ENCODE results near the gene POU2F1. TPM values are rescaled to one million over a fixed set of nuclear protein-coding genes. Genes with fewer than 3 reads are reported as not detected.

POU2F1 gene
- total and polyA plus RNA-seq, 4 experiments from 2014 or later = 5.7 to 22.9 (median 14.4) TPM

DNA sequence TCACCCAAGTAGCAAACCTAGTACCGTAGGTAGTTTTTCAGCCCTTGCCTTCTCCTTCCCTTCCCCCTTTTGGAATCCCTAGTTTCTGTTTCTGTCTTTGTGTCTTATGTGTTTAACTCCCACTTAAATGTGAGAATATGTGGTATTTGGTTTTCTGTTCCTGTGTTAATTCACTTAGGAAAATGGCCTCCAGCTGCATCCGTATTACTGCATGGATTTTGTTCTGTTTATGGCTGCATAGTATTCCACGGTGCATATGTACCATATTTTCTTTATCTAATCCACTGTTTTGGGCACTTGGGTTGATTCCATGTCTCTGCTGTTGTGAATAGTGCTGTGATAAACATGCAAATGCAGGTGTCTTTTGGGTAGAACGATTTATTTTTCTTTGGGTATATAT is 138.6 kb downstream of the POU2F1 start:
- intact Hi-C loops (cut with micrococcal nuclease) = no loop called here

GRCh38 chr1:167360120-167360519 is 139.4 kb downstream of the POU2F1 start:
- Histone ChIP-seq H3K4me3 (ENCODE audit: low read length in 2 of 2) (no peak overlapping the region), H3K27me3 (ENCODE audit: insufficient read depth, low read length) (no peaks in the 10 kb centered on the region), H3K4me1 (ENCODE audit: insufficient read depth, low read length) (no peaks in the 10 kb centered on the region), H3K9me3 (ENCODE audit: control insufficient read depth in 1 of 2, low read length in 2 of 2) (no peaks in the 10 kb centered on the region), H3K36me3 (ENCODE audit: insufficient read depth, low read length) (no peaks in the 10 kb centered on the region), H3K27ac (ENCODE audit: low read depth, low read length) (no peak overlapping the region)
- Mint-ChIP-seq H3K9me3 (peaks cover 0 to 5% (median 0%) of the 10 kb centered on the region in 8 donors), H3K36me3 (peaks cover 2 to 4% of the 10 kb centered on the region in 2 donors), H3K4me1 (peaks cover 0 to 5% (median 2%) of the 10 kb centered on the region in 4 donors), H3K4me3 (no peak overlapping the region), H3K27ac (no peak overlapping the region), H3K27me3 (no peaks in the 10 kb centered on the region)
- no peak for DNase-seq
- ChIA-PET POLR2A (ENCODE audit: partially characterized antibody) (no interaction called here), CTCF (ENCODE audit: partially characterized antibody) (no interaction called here)
- intact Hi-C loops (cut with micrococcal nuclease) = no loop called here

More for the DNA sequence above, 138.6 kb downstream of the POU2F1 start:
- ChIA-PET CTCF (ENCODE audit: partially characterized antibody) (no interaction called here), POLR2A (ENCODE audit: partially characterized antibody) (no interaction called here)
- Histone ChIP-seq H3K36me3 (ENCODE audit: insufficient read depth, low read length) (no peaks in the 10 kb centered on the region), H3K27ac (ENCODE audit: low read depth, low read length) (no peak overlapping the region), H3K27me3 (ENCODE audit: insufficient read depth, low read length) (no peaks in the 10 kb centered on the region), H3K9me3 (ENCODE audit: control insufficient read depth in 1 of 2, low read length in 2 of 2) (no peaks in the 10 kb centered on the region), H3K4me1 (ENCODE audit: insufficient read depth, low read length) (no peaks in the 10 kb centered on the region), H3K4me3 (ENCODE audit: low read length in 2 of 2) (no peak overlapping the region)
- Mint-ChIP-seq H3K4me3 (no peak overlapping the region), H3K4me1 (peaks cover 0 to 8% (median 3%) of the 10 kb centered on the region in 4 donors), H3K36me3 (peaks cover 2 to 4% of the 10 kb centered on the region in 2 donors), H3K27me3 (no peaks in the 10 kb centered on the region), H3K9me3 (peaks cover 0 to 5% (median 0%) of the 10 kb centered on the region in 8 donors), H3K27ac (no peak overlapping the region)
- no peak for DNase-seq

GRCh38 chr1:167362638-167363037 is 142.0 kb downstream of the POU2F1 start:
- no peaks in the 10 kb centered on the region for H3K27me3 Mint-ChIP-seq
- H3K4me1 Mint-ChIP-seq = peaks cover 0 to 7% (median 3%) of the 10 kb centered on the region in 4 donors
- H3K27ac Mint-ChIP-seq = peak overlapping the region in 1 of 7 donors; percentile 6
- Histone ChIP-seq H3K4me1 (ENCODE audit: insufficient read depth, low read length) (no peaks in the 10 kb centered on the region), H3K9me3 (ENCODE audit: control insufficient read depth in 1 of 2, low read length in 2 of 2) (no peaks in the 10 kb centered on the region), H3K36me3 (ENCODE audit: insufficient read depth, low read length) (peaks cover 5% of the 10 kb centered on the region), H3K27me3 (ENCODE audit: insufficient read depth, low read length) (no peaks in the 10 kb centered on the region), H3K4me3 (ENCODE audit: low read length in 2 of 2) (no peak overlapping the region), H3K27ac (ENCODE audit: low read depth, low read length) (no peak overlapping the region)
- DNase-seq = no peak
- peaks cover 0 to 5% (median 0%) of the 10 kb centered on the region in 8 donors for H3K9me3 Mint-ChIP-seq
- H3K4me3 Mint-ChIP-seq = no peak overlapping the region
- POLR2A ChIA-PET (ENCODE audit: partially characterized antibody) = no interaction called here
- intact Hi-C loops (cut with micrococcal nuclease) = no loop called here
- H3K36me3 Mint-ChIP-seq = peaks cover 16 to 20% of the 10 kb centered on the region in 2 donors
- CTCF ChIA-PET (ENCODE audit: partially characterized antibody) = no interaction called here

DNA sequence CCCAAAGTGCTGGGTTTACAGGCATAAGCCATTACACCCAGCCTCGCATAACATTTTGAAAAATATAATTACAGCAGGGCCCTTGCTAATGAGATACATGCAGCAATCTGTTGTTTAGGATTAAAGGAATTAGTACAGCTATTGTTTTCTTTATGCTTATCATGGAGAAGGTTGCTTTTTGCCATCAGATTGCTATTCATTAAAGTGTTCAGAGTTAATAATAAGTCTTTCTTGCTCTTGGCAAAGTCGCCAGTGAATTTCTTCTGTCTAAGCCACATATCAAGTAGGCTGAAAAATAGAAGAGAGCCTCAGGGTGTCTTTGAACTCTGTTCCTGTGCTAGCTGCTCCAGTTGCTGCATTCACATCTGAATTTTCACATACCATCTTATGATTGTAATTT is 144.1 kb downstream of the POU2F1 start:
- H3K36me3 Mint-ChIP-seq = peaks cover 13 to 20% of the 10 kb centered on the region in 2 donors
- Histone ChIP-seq H3K4me1 (ENCODE audit: insufficient read depth, low read length) (no peaks in the 10 kb centered on the region), H3K9me3 (ENCODE audit: control insufficient read depth in 1 of 2, low read length in 2 of 2) (no peaks in the 10 kb centered on the region), H3K4me3 (ENCODE audit: low read length in 2 of 2) (no peak overlapping the region), H3K27ac (ENCODE audit: low read depth, low read length) (no peak overlapping the region), H3K27me3 (ENCODE audit: insufficient read depth, low read length) (no peaks in the 10 kb centered on the region), H3K36me3 (ENCODE audit: insufficient read depth, low read length) (peaks cover 5% of the 10 kb centered on the region)
- no peak overlapping the region for H3K27ac Mint-ChIP-seq
- H3K4me1 Mint-ChIP-seq = peaks cover 0 to 6% (median 3%) of the 10 kb centered on the region in 4 donors
- ChIA-PET POLR2A (ENCODE audit: partially characterized antibody) (no interaction called here), CTCF (ENCODE audit: partially characterized antibody) (interaction anchor here (0.8 to 1.4 kb wide), 2 partner anchors 36 to 97 kb away, joined by 3 to 4 read pairs; no protein-coding TSS in a partner anchor)
- intact Hi-C loops (cut with micrococcal nuclease) = no loop called here
- no peaks in the 10 kb centered on the region for H3K27me3 Mint-ChIP-seq
- H3K4me3 Mint-ChIP-seq = no peak overlapping the region
- no peaks in the 10 kb centered on the region for H3K9me3 Mint-ChIP-seq
- no peak for DNase-seq

DNA sequence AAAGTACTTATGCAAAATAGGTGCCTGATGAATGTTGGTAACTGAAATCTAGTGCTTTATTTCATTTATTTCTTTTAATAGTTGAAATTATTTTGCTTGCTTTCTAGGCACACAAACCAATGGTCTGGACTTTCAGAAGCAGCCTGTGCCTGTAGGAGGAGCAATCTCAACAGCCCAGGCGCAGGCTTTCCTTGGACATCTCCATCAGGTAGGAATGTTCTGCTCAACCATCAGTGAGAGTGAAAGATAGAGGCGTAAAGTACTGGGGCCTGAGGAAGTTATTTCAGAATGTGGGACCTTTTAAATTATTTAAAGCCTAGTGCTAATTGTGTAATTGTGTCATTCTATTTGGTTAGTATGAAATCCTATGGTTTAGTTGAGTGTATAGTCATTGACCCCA is 144.7 kb downstream of the POU2F1 start:
- Mint-ChIP-seq H3K4me1 (peaks cover 0 to 6% (median 3%) of the 10 kb centered on the region in 4 donors), H3K36me3 (peaks cover 13 to 20% of the 10 kb centered on the region in 2 donors), H3K27me3 (no peaks in the 10 kb centered on the region), H3K4me3 (no peak overlapping the region), H3K27ac (peak overlapping the region in 1 of 7 donors; percentile 32), H3K9me3 (no peaks in the 10 kb centered on the region)
- no peak overlapping the region for H3K27ac ChIP-seq (ENCODE audit: low read depth, low read length)
- no peak overlapping the region for H3K4me3 ChIP-seq (ENCODE audit: low read length in 2 of 2)
- H3K36me3 ChIP-seq (ENCODE audit: insufficient read depth, low read length) = peaks cover 5% of the 10 kb centered on the region
- no peaks in the 10 kb centered on the region for H3K4me1 ChIP-seq (ENCODE audit: insufficient read depth, low read length)
- H3K27me3 ChIP-seq (ENCODE audit: insufficient read depth, low read length) = no peaks in the 10 kb centered on the region
- no peak for DNase-seq
- CTCF ChIA-PET (ENCODE audit: partially characterized antibody) = interaction anchor here (1.0 to 1.4 kb wide), 2 partner anchors 34 to 98 kb away, joined by 3 read pairs; no protein-coding TSS in a partner anchor
- intact Hi-C loops (cut with micrococcal nuclease) = no loop called here
- H3K9me3 ChIP-seq (ENCODE audit: control insufficient read depth in 1 of 2, low read length in 2 of 2) = no peaks in the 10 kb centered on the region
- POLR2A ChIA-PET (ENCODE audit: partially characterized antibody) = no interaction called here

- H3K36me3 ChIP-seq (ENCODE audit: insufficient read depth, low read length) = peaks cover 5% of the 10 kb centered on the region
- peaks cover 23 to 35% of the 10 kb centered on the region in 2 donors for H3K36me3 Mint-ChIP-seq
- no peak for DNase-seq
- intact Hi-C loops (cut with micrococcal nuclease) = no loop called here
- no peak overlapping the region for H3K27ac ChIP-seq (ENCODE audit: low read depth, low read length)
- H3K27me3 ChIP-seq (ENCODE audit: insufficient read depth, low read length) = no peaks in the 10 kb centered on the region
- H3K4me1 ChIP-seq (ENCODE audit: insufficient read depth, low read length) = no peaks in the 10 kb centered on the region
- ChIA-PET POLR2A (ENCODE audit: partially characterized antibody) (no interaction called here), CTCF (ENCODE audit: partially characterized antibody) (interaction anchor here (2.3 kb wide), 1 partner anchor 172 kb away, joined by 5 read pairs; no protein-coding TSS in a partner anchor)
- H3K4me3 Mint-ChIP-seq = no peak overlapping the region
- H3K4me1 Mint-ChIP-seq = peaks cover 0 to 4% (median 2%) of the 10 kb centered on the region in 4 donors
- no peaks in the 10 kb centered on the region for H3K9me3 Mint-ChIP-seq
- H3K27ac Mint-ChIP-seq = no peak overlapping the region
- H3K9me3 ChIP-seq (ENCODE audit: control insufficient read depth in 1 of 2, low read length in 2 of 2) = no peaks in the 10 kb centered on the region
- no peak overlapping the region for H3K4me3 ChIP-seq (ENCODE audit: low read length in 2 of 2)
- no peaks in the 10 kb centered on the region for H3K27me3 Mint-ChIP-seq
Observed at GRCh38 chr1:167367705-167368104, 147.0 kb downstream of the POU2F1 start.

- no peak overlapping the region for H3K4me3 ChIP-seq (ENCODE audit: low read length in 2 of 2)
- no peaks in the 10 kb centered on the region for H3K9me3 Mint-ChIP-seq
- H3K27ac ChIP-seq (ENCODE audit: low read depth, low read length) = no peak overlapping the region
- POLR2A ChIA-PET (ENCODE audit: partially characterized antibody) = no interaction called here
- H3K36me3 Mint-ChIP-seq = peaks cover 31 to 46% of the 10 kb centered on the region in 2 donors
- no peaks in the 10 kb centered on the region for H3K27me3 ChIP-seq (ENCODE audit: insufficient read depth, low read length)
- peaks cover 0 to 5% (median 2%) of the 10 kb centered on the region in 4 donors for H3K4me1 Mint-ChIP-seq
- DNase-seq = no peak
- H3K4me3 Mint-ChIP-seq = no peak overlapping the region
- H3K9me3 ChIP-seq (ENCODE audit: control insufficient read depth in 1 of 2, low read length in 2 of 2) = no peaks in the 10 kb centered on the region
- CTCF ChIA-PET (ENCODE audit: partially characterized antibody) = interaction anchor here (1.1 to 1.2 kb wide), 2 partner anchors 101 to 310 kb away, joined by 3 read pairs; no protein-coding TSS in a partner anchor
- H3K27me3 Mint-ChIP-seq = no peaks in the 10 kb centered on the region
- intact Hi-C loops (cut with micrococcal nuclease) = no loop called here
- H3K27ac Mint-ChIP-seq = no peak overlapping the region
- H3K4me1 ChIP-seq (ENCODE audit: insufficient read depth, low read length) = no peaks in the 10 kb centered on the region
- peaks cover 10% of the 10 kb centered on the region for H3K36me3 ChIP-seq (ENCODE audit: insufficient read depth, low read length)
Observed at GRCh38 chr1:167369175-167369574, 148.5 kb downstream of the POU2F1 start.

All from CD4-positive, alpha-beta memory T cell (primary cell).